Sigmoid colon (tissue), 7 donors: Measurements from ENCODE around the gene CEMIP. TPM values are rescaled to one million over a fixed set of nuclear protein-coding genes. Genes with fewer than 3 reads are reported as not detected.

Source experiments
- DNase-seq: peaks from one replicate; pipeline ENCODE4 v3.0.0-alpha.2; 2019
- H3K27ac ChIP-seq, 4 donors: fragments of 200-600 bp; sonication (generic); one replicate each; pipeline ENCODE4 v1.5.1; 2016 to 2019; ENCODE audit warnings: mild to moderate bottlenecking in 1 of 4
- H3K27me3 ChIP-seq, 3 donors: fragments of 200-600 bp; sonication (generic); one replicate each; pipeline ENCODE4 v1.5.1; 2019; ENCODE audit warnings: mild to moderate bottlenecking in 1 of 3
- H3K36me3 ChIP-seq, 4 donors: fragments of 200-600 bp; sonication (generic); one replicate each; pipeline ENCODE4 v1.5.1; 2016 to 2019
- H3K4me1 ChIP-seq, 4 donors: fragments of 200-600 bp; sonication (generic); one replicate each; pipeline ENCODE4 v1.5.1; 2017 to 2019
- H3K4me3 ChIP-seq, 4 donors: fragments of 200-600 bp; sonication (generic); one replicate each; pipeline ENCODE4 v1.5.1; 2017 to 2019; ENCODE audit warnings: mild to moderate bottlenecking in 2 of 4, moderate library complexity in 1 of 4
- H3K9me3 ChIP-seq, 4 donors: fragments of 200-600 bp in 3 of 4; sonication (generic) in 3 of 4; one replicate each; pipeline versions ENCODE4 v1.5.1 to v1.6.1; 2013 to 2019
- CTCF ChIP-seq, 4 experiments: fragments of 450-650 bp in 3 of 4; fragments of 200-600 bp in 1 of 4; IDR thresholded peaks; one replicate each; pipeline ENCODE4 v1.5.1; 2016 to 2019; ENCODE audit warnings: antibody characterized with exemption in 4 of 4, mild to moderate bottlenecking in 3 of 4, moderate library complexity in 2 of 4
- EP300 ChIP-seq, 4 donors: sonication (generic); formaldehyde crosslinking; IDR thresholded peaks; one replicate each; pipeline ENCODE4 v1.6.1; 2017; ENCODE audit warnings: antibody characterized with exemption in 4 of 4
- POLR2A ChIP-seq, 2 donors: fragments of 450-650 bp; IDR thresholded peaks; one replicate each; pipeline ENCODE4 v1.6.1; 2016; ENCODE audit warnings: antibody characterized with exemption in 2 of 2, mild to moderate bottlenecking in 2 of 2, moderate library complexity in 2 of 2
- POLR2AphosphoS5 ChIP-seq, 4 donors: sonication (generic); formaldehyde crosslinking; IDR thresholded peaks; one replicate each; pipeline ENCODE4 v1.6.1; 2017; ENCODE audit warnings: antibody characterized with exemption in 4 of 4
- WGBS, 2 donors: extraction: QIAGEN DNeasy Blood & Tissue Kit; methylation state at CpG; one replicate each; pipeline ENCODE4 v1.1.7; 2013; 5-methylcytosine and 5-hydroxymethylcytosine counted together
- intact Hi-C: fragments of 100-400 bp; cut with DNase I; formaldehyde crosslinking; loops from one replicate; pipeline ENCODE4 v1.15.1; 2023
- polyA plus RNA-seq, 3 donors: library from polyadenylated mRNA; stranded (reverse); fragments of 200-250 nt; gene quantifications; one replicate each; pipeline ENCODE4 v1.2.3, GENCODE V29; 2013
- total RNA-seq, 4 donors: library from RNA; depleted of rRNA; stranded (reverse); fragments of >200 nt; gene quantifications; one replicate each; pipeline ENCODE4 v1.1.0, GENCODE V29; 2016
- donor health status: healthy with polysubstance abuse.
- donor health status: Bipolar disorder and iron deficiency.
- donor health status: healthy.

CEMIP gene
- total and polyA plus RNA-seq, 7 donors: under 0.01 to 2.1 (median under 0.01) TPM; not detected in 2

GRCh38 chr15:80815106-80815505 lies 35.9 kb downstream of the CEMIP start:
- H3K27me3 ChIP-seq: no peaks in the 10 kb centered on the region
- TF ChIP-seq POLR2A (IDR thresholded peaks at IDR 0.05): no peak
- no peak for TF ChIP-seq POLR2AphosphoS5 (IDR thresholded peaks at IDR 0.05)
- no peak for TF ChIP-seq CTCF (IDR thresholded peaks at IDR 0.05)
- TF ChIP-seq EP300 (IDR thresholded peaks at IDR 0.05): no peak
- 89 to 93% methylated on average over 4 of the region's 4 CpGs for WGBS, 2 donors
- DNase-seq: no peak
- H3K4me3 ChIP-seq: no peak overlapping the region
- H3K36me3 ChIP-seq: no peaks in the 10 kb centered on the region
- no peaks in the 10 kb centered on the region for H3K9me3 ChIP-seq
- H3K27ac ChIP-seq: peak overlapping the region in 2 of 4 donors; percentile 43 to 74
- peaks cover 0 to 39% (median 24%) of the 10 kb centered on the region in 4 donors for H3K4me1 ChIP-seq
- intact Hi-C loops: no loop called here

- WGBS, 2 donors: 48 to 69% methylated on average over 3 of the region's 3 CpGs
- H3K36me3 ChIP-seq: no peaks in the 10 kb centered on the region
- intact Hi-C loops: loop anchor here (2.0 kb wide), 1 partner anchor 121 kb away; no protein-coding TSS in a partner anchor
- no peaks in the 10 kb centered on the region for H3K27me3 ChIP-seq
- no peak overlapping the region for H3K4me3 ChIP-seq
- peaks cover 0 to 44% (median 26%) of the 10 kb centered on the region in 4 donors for H3K4me1 ChIP-seq
- DNase-seq: no peak
- H3K27ac ChIP-seq: peak overlapping the region in 3 of 4 donors; percentile 18 to 74 (median 43)
- no peak for TF ChIP-seq EP300 (IDR thresholded peaks at IDR 0.05)
- no peak for TF ChIP-seq POLR2AphosphoS5 (IDR thresholded peaks at IDR 0.05)
- TF ChIP-seq CTCF (IDR thresholded peaks at IDR 0.05): no peak
- TF ChIP-seq POLR2A (IDR thresholded peaks at IDR 0.05): no peak
- no peaks in the 10 kb centered on the region for H3K9me3 ChIP-seq
These were observed 37.0 kb downstream of the CEMIP start for GRCh38 chr15:80816049-80816653.

GRCh38 chr15:80816936-80817335 lies 37.8 kb downstream of the CEMIP start:
- 47 to 54% methylated on average over 4 of the region's 4 CpGs for WGBS, 2 donors
- DNase-seq: no peak
- H3K27ac ChIP-seq: peak overlapping the region in 2 of 4 donors; percentile 43 to 74
- no peaks in the 10 kb centered on the region for H3K36me3 ChIP-seq
- no peak overlapping the region for H3K4me3 ChIP-seq
- H3K27me3 ChIP-seq: no peaks in the 10 kb centered on the region
- peaks cover 0 to 44% (median 26%) of the 10 kb centered on the region in 4 donors for H3K4me1 ChIP-seq
- H3K9me3 ChIP-seq: no peaks in the 10 kb centered on the region
- TF ChIP-seq EP300 (IDR thresholded peaks at IDR 0.05) (no peak), CTCF (IDR thresholded peaks at IDR 0.05) (no peak), POLR2AphosphoS5 (IDR thresholded peaks at IDR 0.05) (no peak), POLR2A (IDR thresholded peaks at IDR 0.05) (no peak)
- intact Hi-C loops: loop anchor here (2.0 kb wide), 1 partner anchor 120 kb away; no protein-coding TSS in a partner anchor

GRCh38 chr15:80817901-80818300 lies 38.7 kb downstream of the CEMIP start:
- Histone ChIP-seq H3K27me3 (no peaks in the 10 kb centered on the region), H3K36me3 (no peaks in the 10 kb centered on the region), H3K4me1 (peaks cover 0 to 44% (median 26%) of the 10 kb centered on the region in 4 donors), H3K4me3 (no peak overlapping the region), H3K27ac (no peak overlapping the region), H3K9me3 (no peaks in the 10 kb centered on the region)
- TF ChIP-seq EP300 (IDR thresholded peaks at IDR 0.05) (no peak), POLR2AphosphoS5 (IDR thresholded peaks at IDR 0.05) (no peak), POLR2A (IDR thresholded peaks at IDR 0.05) (no peak), CTCF (IDR thresholded peaks at IDR 0.05) (no peak)
- no peak for DNase-seq
- WGBS, 2 donors: 91 to 96% methylated on average over 3 of the region's 3 CpGs
- intact Hi-C loops: loop anchor here (2.0 kb wide), 1 partner anchor 119 kb away; no protein-coding TSS in a partner anchor
